Vagina (tissue), 2 donors: ENCODE data around the gene LHFPL2.

ENCODE experiments used
- CTCF ChIP-seq, 3 experiments: fragments of 450-650 bp in 2 of 3; fragments of 200-600 bp in 1 of 3; sonication (generic) in 1 of 3; IDR thresholded peaks; one replicate each; pipeline ENCODE4 v1.5.1; 2017 to 2019; ENCODE audit warnings: antibody characterized with exemption in 3 of 3, mild to moderate bottlenecking in 2 of 3, moderate library complexity in 2 of 3
- POLR2A ChIP-seq, 2 donors: fragments of 450-650 bp; IDR thresholded peaks; one replicate each; pipeline ENCODE4 v1.6.1; 2017; ENCODE audit warnings: antibody characterized with exemption in 2 of 2, mild to moderate bottlenecking in 2 of 2, moderate library complexity in 2 of 2

GRCh38 chr5:78538240-78538850 lies 110.2 kb downstream of the LHFPL2 start:
- TF ChIP-seq CTCF (IDR thresholded peaks at IDR 0.05) (no peak), POLR2A (IDR thresholded peaks at IDR 0.05) (no peak)
